ENCODE measurements around the gene FIZ1. TPM values are rescaled to one million over a fixed set of nuclear protein-coding genes. Genes with fewer than 3 reads are reported as not detected.

FIZ1 gene
- total RNA-seq, 1 donor from 2014 or later: 8.4 TPM

- Histone ChIP-seq H3K36me3 (ENCODE audit: control insufficient read depth, insufficient read depth, low read length) (peaks cover 3% of the 10 kb centered on the region), H3K4me3 (ENCODE audit: low read depth, low read length) (no peak overlapping the region), H3K27me3 (ENCODE audit: control insufficient read depth, insufficient read depth, low read length) (no peaks in the 10 kb centered on the region)
- no peak for DNase-seq (ENCODE audit: low read depth)
- no peak for TF ChIP-seq CTCF (IDR thresholded peaks at IDR 0.05; ENCODE audit: insufficient read depth, low read length, poor library complexity, severe bottlenecking)
These were observed 19.1 kb upstream of the FIZ1 start for GRCh38 chr19:55618426-55618825.

- no peaks in the 10 kb centered on the region for H3K27me3 ChIP-seq (ENCODE audit: control insufficient read depth, insufficient read depth, low read length)
- H3K36me3 ChIP-seq (ENCODE audit: control insufficient read depth, insufficient read depth, low read length): peaks cover 3% of the 10 kb centered on the region
- no peak for TF ChIP-seq CTCF (IDR thresholded peaks at IDR 0.05; ENCODE audit: insufficient read depth, low read length, poor library complexity, severe bottlenecking)
- no peak overlapping the region for H3K4me3 ChIP-seq (ENCODE audit: low read depth, low read length)
- no peak for DNase-seq (ENCODE audit: low read depth)
These were observed 18.1 kb upstream of the FIZ1 start for GRCh38 chr19:55617426-55617825.

GRCh38 chr19:55616395-55616875, 17.1 kb upstream of the FIZ1 start:
- H3K27me3 ChIP-seq (ENCODE audit: control insufficient read depth, insufficient read depth, low read length): no peaks in the 10 kb centered on the region
- no peak for DNase-seq (ENCODE audit: low read depth)
- no peak for TF ChIP-seq CTCF (IDR thresholded peaks at IDR 0.05; ENCODE audit: insufficient read depth, low read length, poor library complexity, severe bottlenecking)
- H3K36me3 ChIP-seq (ENCODE audit: control insufficient read depth, insufficient read depth, low read length): peaks cover 3% of the 10 kb centered on the region
- no peak overlapping the region for H3K4me3 ChIP-seq (ENCODE audit: low read depth, low read length)

- no peak for DNase-seq (ENCODE audit: low read depth)
- H3K4me3 ChIP-seq (ENCODE audit: low read depth, low read length): no peak overlapping the region
These were observed 16.5 kb upstream of the FIZ1 start for GRCh38 chr19:55615543-55616394.

GRCh38 chr19:55614711-55615542, 15.6 kb upstream of the FIZ1 start:
- TF ChIP-seq CTCF (IDR thresholded peaks at IDR 0.05; ENCODE audit: insufficient read depth, low read length, poor library complexity, severe bottlenecking): no peak
- DNase-seq (ENCODE audit: low read depth): no peak
- no peaks in the 10 kb centered on the region for H3K27me3 ChIP-seq (ENCODE audit: control insufficient read depth, insufficient read depth, low read length)
- no peak overlapping the region for H3K4me3 ChIP-seq (ENCODE audit: low read depth, low read length)
- H3K36me3 ChIP-seq (ENCODE audit: control insufficient read depth, insufficient read depth, low read length): peaks cover 3% of the 10 kb centered on the region

More at GRCh38 chr19:55615543-55616394, 16.5 kb upstream of the FIZ1 start:
- Histone ChIP-seq H3K27me3 (ENCODE audit: control insufficient read depth, insufficient read depth, low read length) (no peaks in the 10 kb centered on the region), H3K36me3 (ENCODE audit: control insufficient read depth, insufficient read depth, low read length) (peaks cover 3% of the 10 kb centered on the region)
- TF ChIP-seq CTCF (IDR thresholded peaks at IDR 0.05; ENCODE audit: insufficient read depth, low read length, poor library complexity, severe bottlenecking): no peak

Data from kidney epithelial cell (primary cell).